RKO (cell line): ENCODE results near the gene PTPRS.
"Not testable (repeated sequence)": the region's sequence is repeated elsewhere in the genome, so short reads cannot be mapped to it uniquely, and the experiment has no call there.

ENCODE experiments used
- DNase-seq: peaks from one replicate; pipeline ENCODE4 v3.0.0-alpha.2; 2016; ENCODE audit warnings: low spot score

PTPRS gene

GRCh38 chr19:5332501-5332900 lies 8.1 kb downstream of the PTPRS start:
- no peak for DNase-seq

DNA sequence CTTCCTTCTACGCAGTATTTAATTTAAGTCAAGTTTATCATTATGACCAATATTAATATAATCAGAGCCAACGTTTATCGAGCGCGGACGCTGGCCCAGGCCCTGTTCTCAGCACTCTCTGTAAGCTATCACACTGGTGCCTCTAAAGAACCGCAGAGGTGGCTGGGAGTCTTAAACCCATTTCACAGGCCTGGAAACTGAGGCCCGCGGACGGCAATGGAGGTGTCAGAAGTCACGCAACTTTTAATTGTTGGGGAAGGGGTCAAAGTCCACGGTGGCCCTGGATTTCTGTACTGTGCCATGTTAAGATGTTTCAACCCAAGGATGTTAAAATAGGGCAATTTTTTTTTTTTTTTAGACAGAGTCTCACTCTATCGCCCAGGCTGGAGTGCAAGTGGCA lies 8.8 kb downstream of the PTPRS start:
- DNase-seq, result no peak

DNA sequence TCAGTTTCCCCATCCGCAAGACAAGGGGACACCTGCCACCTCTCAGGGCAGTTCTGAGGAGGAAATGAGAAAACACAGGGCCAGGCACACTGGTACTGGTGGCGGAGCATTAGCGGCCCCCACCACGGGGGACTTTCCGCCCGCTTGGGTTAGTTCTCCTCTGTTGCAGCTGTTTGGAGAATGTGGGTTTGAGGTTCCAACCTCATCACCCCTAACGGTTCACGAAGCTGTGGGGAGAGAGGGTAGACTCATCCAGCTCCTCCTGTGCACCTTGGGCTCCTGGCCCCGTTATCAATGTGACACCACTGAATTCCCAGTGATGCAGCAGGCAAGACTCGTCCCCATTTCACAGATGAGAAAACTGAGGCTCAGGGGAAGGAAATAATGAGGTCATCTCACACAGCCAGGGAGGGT lies 10.3 kb downstream of the PTPRS start:
- no peak for DNase-seq

- DNase-seq, result no peak
Measured at GRCh38 chr19:5329141-5329540, 11.5 kb downstream of the PTPRS start.

DNA sequence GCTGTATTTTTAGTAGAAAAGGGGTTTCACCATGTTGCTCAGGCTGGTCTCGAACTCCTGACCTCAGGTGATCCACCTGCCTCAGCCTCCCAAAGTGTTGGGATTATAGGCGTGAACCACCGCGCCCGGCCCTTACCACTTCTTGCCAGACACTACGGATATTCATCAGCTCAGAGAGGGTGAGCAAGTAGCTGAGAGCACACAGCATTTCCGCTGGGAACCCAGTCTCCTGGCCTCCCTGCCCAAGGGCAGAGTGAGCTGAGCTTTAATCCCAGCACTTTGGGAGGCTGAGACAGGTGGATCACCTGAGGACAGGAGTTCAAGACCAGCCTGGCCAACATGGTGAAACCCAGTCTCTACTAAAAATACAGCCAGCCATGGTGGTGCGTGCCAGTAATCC lies 12.2 kb downstream of the PTPRS start:
- DNase-seq, result not testable (repeated sequence)

- no peak for DNase-seq
Measured at GRCh38 chr19:5326986-5327623, 13.5 kb downstream of the PTPRS start.

DNA sequence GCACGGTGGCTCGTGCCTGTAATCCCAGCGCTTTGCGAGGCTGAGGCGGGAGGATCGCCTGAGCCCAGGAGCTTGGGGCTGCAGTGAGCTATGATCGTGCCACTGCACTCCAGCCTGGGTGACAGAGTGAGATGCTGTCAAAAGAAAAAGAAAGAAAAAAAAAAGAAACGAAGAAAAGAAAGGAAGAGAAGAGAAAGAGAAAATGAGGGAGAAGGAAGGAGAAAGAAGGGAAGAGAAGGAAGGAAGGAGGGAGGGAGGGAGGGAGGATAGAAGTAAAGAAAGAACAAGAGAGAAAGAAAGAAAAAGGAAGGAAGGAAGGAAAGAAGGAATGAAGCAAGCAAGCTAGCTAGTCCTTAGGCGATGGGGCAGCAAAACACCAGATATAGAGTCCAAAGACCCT lies 14.1 kb downstream of the PTPRS start:
- DNase-seq, result no peak

- DNase-seq, result no peak
Measured at GRCh38 chr19:5324947-5325346, 15.7 kb downstream of the PTPRS start.

- DNase-seq, result no peak
Measured at GRCh38 chr19:5323475-5323811, 17.2 kb downstream of the PTPRS start.

DNA sequence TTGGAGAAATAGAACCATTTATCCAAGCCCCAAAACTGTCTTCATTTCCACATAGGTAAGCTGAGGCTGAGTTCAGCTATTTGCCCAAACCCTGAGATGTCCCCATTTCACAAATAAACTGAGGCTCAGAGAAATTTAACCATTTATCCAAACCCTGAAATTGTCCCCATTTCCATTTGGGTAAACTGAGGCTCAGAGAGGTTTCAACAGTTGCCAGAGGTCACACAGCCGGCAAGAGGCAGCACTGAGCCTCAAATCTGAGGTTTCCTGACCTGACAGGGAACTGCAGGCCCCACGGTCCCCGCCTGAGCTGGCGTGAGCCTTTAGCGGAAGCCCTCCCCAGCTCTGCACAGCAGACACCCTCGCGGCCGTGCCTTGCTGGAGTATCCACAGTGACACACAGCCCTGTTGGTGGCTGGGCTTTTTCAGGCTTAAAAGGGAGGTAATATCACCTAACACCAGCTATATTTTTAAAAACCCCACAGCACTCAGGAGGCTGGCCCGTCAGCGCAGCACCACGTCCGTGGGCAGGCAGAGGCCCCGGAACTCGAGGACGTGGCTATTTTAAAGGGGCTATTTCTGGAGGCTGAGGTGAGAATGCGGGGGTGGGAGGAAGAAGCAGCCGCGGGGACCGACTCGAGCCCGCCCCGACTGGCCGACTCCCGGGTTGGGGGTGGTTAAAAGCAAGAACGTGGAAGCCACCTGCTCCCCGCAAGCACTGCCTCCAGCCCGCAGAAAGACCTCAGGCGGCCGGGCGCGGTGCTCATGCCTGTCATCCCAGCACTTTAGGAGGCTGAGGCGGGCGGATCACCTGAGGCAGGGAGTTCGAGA lies 18.5 kb downstream of the PTPRS start:
- no peak for DNase-seq

DNA sequence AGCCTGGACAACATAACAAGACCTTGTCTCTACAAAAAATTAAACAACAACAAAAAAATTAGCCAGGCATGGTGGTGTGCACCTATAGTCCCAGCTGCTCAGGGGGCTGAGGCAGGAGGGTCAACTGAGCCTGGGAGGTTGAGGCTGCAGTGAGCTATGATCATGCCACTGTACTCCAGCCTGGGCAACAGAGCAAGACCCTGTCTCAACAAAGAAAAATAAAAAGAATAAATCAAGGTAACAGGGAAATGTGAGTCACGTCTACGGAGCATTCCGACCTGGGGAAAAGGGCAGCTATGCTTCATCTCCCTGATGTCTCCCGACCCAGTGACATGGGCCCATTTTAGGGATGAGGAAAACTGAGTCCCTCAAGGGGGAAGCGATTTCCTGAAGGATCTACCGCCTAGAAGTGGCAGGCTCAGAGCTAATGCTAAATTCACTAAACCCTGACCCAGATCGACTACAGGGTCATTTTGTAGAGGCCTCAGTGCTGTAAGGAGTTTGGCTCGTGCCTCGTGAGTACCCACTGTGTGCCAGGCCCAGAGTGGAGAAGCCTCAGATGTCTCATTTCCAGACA lies 19.5 kb downstream of the PTPRS start:
- no peak for DNase-seq

DNA sequence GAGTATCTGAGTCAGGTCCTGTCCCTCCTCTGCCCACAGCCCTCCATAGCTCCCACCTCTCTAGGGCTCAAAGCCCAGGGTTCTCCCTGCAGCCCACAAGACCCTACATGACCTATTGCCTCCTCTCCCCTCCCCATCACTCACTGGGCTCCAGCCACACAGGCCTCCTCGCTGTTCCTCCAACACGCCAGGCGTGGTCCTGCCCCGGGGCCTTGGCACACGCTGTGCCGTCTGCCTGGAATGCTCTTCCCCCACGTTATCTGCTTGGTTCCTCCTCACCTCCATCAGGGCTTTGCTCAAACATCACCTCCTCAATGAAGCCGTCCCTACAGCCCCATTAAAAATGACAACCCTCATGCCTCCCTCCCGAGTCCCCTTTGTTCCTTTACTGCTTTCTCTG lies 21.1 kb downstream of the PTPRS start:
- DNase-seq, result no peak

DNA sequence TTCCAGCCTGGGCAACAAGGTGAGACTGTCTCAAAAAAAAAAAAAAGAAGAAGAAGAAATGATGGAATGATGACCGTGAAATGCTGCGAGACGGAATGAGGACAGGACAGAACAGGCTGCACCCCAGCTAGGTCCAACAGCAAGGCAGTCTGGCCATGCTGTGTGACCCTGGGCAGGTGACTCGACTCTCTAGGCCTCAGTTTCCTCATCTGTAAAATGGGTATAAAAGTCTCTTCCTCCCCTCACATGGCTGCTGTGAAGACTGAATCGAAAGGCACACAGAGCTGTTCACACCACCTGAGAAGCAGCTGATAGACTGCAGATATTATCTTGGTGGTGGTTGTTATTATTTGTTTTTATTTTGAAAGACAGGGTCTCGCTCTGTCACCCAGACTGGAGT lies 22.3 kb downstream of the PTPRS start:
- DNase-seq, result no peak

- no peak for DNase-seq
Measured at GRCh38 chr19:5317321-5317720, 23.3 kb downstream of the PTPRS start.

- DNase-seq, result no peak
Measured at GRCh38 chr19:5316138-5316537, 24.5 kb downstream of the PTPRS start.

GRCh38 chr19:5314907-5315298 lies 25.7 kb downstream of the PTPRS start:
- no peak for DNase-seq

GRCh38 chr19:5314012-5314906 lies 26.4 kb downstream of the PTPRS start:
- DNase-seq, result peak; percentile 54

DNA sequence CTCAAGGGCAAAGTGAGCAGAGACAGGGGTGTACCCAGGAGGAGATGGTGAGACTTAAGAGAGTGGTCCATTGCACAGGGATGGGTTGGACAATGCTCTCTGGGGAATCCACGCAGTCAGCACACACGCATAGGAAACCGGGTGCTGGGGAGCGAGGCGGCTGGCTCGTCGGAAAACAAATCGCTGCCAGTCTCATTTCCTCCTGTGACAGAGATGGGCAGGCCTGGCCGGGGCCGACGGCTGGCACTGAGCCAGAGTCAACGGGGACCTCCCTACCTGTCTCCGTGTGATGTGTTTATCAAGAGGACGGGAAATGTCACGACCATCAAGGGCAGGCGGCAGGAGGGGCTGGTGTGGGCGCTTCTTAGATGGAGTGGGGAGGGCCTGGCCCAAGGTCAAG lies 27.3 kb downstream of the PTPRS start:
- DNase-seq, result no peak

GRCh38 chr19:5312058-5312457 lies 28.6 kb downstream of the PTPRS start:
- DNase-seq, result no peak

- DNase-seq, result no peak
Measured at GRCh38 chr19:5309438-5310204, 31.0 kb downstream of the PTPRS start.
